ENCODE measurements around the gene KPTN. TPM values are rescaled to one million over a fixed set of nuclear protein-coding genes. Genes with fewer than 3 reads are reported as not detected.

KPTN gene
- 2.1 and 4.0 TPM in 2 replicates for total RNA-seq

GRCh38 chr19:47483800-47484690, at the start of gene KPTN:
TSS of gene KPTN (minus strand) at chr19:47484219. CDS start at chr19:47484160, 59 bp downstream.
- H3K4me3 ChIP-seq (ENCODE audit: insufficient read depth, low read length): peak within 1 kb of the TSS; percentile 93
- DNase-seq (ENCODE audit: insufficient read length, low spot score, missing footprints): peak; percentile 100
- H3K27me3 ChIP-seq (ENCODE audit: insufficient read depth, low read length): no peaks in the 10 kb centered on the region
- no peaks in the 10 kb centered on the region for H4K20me1 ChIP-seq (ENCODE audit: insufficient read depth, low read length)
- H3K27ac ChIP-seq (ENCODE audit: low read depth, low read length): peak within 1 kb of the TSS; percentile 77
- H3K79me2 ChIP-seq (ENCODE audit: insufficient read depth, low read length): no peaks in the 10 kb centered on the region
- H3K4me1 ChIP-seq (ENCODE audit: insufficient read depth, low read length): peaks cover 4% of the 10 kb centered on the region
- H3K4me2 ChIP-seq (ENCODE audit: insufficient read depth, low read length): peak within 1 kb of the TSS; percentile 94
- peak; percentile 91 for TF ChIP-seq CTCF (IDR thresholded peaks at IDR 0.05; ENCODE audit: extremely low read depth, low read depth, low read length)
- peak within 1 kb of the TSS; percentile 91 for H2AFZ ChIP-seq (ENCODE audit: low read length)
- H3K36me3 ChIP-seq (ENCODE audit: insufficient read depth, low read length): peaks cover 18% of the 10 kb centered on the region
- H3K9me3 ChIP-seq (ENCODE audit: low read depth, low read length): no peaks in the 10 kb centered on the region

- no peaks in the 10 kb centered on the region for H3K4me1 ChIP-seq (ENCODE audit: insufficient read depth, low read length)
- no peaks in the 10 kb centered on the region for H3K9me3 ChIP-seq (ENCODE audit: low read depth, low read length)
- peak; percentile 57 for DNase-seq (ENCODE audit: insufficient read length, low spot score, missing footprints)
- H3K79me2 ChIP-seq (ENCODE audit: insufficient read depth, low read length): no peaks in the 10 kb centered on the region
- peaks cover 7% of the 10 kb centered on the region for H3K27me3 ChIP-seq (ENCODE audit: insufficient read depth, low read length)
- no peak overlapping the region for H3K4me2 ChIP-seq (ENCODE audit: insufficient read depth, low read length)
- no peak overlapping the region for H3K27ac ChIP-seq (ENCODE audit: low read depth, low read length)
- no peak overlapping the region for H3K4me3 ChIP-seq (ENCODE audit: insufficient read depth, low read length)
- no peak for TF ChIP-seq CTCF (IDR thresholded peaks at IDR 0.05; ENCODE audit: extremely low read depth, low read depth, low read length)
- H3K36me3 ChIP-seq (ENCODE audit: insufficient read depth, low read length): no peaks in the 10 kb centered on the region
- no peak overlapping the region for H2AFZ ChIP-seq (ENCODE audit: low read length)
- H4K20me1 ChIP-seq (ENCODE audit: insufficient read depth, low read length): no peaks in the 10 kb centered on the region
Observed at GRCh38 chr19:47531640-47532387, 47.8 kb upstream of the KPTN start.

GRCh38 chr19:47529018-47529742, 45.2 kb upstream of the KPTN start:
- peaks cover 7% of the 10 kb centered on the region for H3K27me3 ChIP-seq (ENCODE audit: insufficient read depth, low read length)
- no peak overlapping the region for H3K4me2 ChIP-seq (ENCODE audit: insufficient read depth, low read length)
- no peaks in the 10 kb centered on the region for H3K79me2 ChIP-seq (ENCODE audit: insufficient read depth, low read length)
- no peak for TF ChIP-seq CTCF (IDR thresholded peaks at IDR 0.05; ENCODE audit: extremely low read depth, low read depth, low read length)
- peak; percentile 75 for DNase-seq (ENCODE audit: insufficient read length, low spot score, missing footprints)
- no peak overlapping the region for H2AFZ ChIP-seq (ENCODE audit: low read length)
- H3K9me3 ChIP-seq (ENCODE audit: low read depth, low read length): no peaks in the 10 kb centered on the region
- no peak overlapping the region for H3K27ac ChIP-seq (ENCODE audit: low read depth, low read length)
- H3K36me3 ChIP-seq (ENCODE audit: insufficient read depth, low read length): no peaks in the 10 kb centered on the region
- H4K20me1 ChIP-seq (ENCODE audit: insufficient read depth, low read length): no peaks in the 10 kb centered on the region
- no peaks in the 10 kb centered on the region for H3K4me1 ChIP-seq (ENCODE audit: insufficient read depth, low read length)
- no peak overlapping the region for H3K4me3 ChIP-seq (ENCODE audit: insufficient read depth, low read length)

Data from osteoblast (primary cell).